Brain pericyte (primary cell): ENCODE data around the gene DNAH10.
A peak's percentile ranks its signal among the peaks of the same experiment; 100 is the strongest.

ENCODE experiments used
- DNase-seq: peaks from one replicate; pipeline ENCODE4 v3.0.0-alpha.2; 2012; ENCODE audit warnings: low read depth, low spot score

The DNAH10 gene

GRCh38 chr12:123966596-123966995 lies 204.5 kb downstream of the DNAH10 start:
- no peak for DNase-seq

- no peak for DNase-seq
Observed at GRCh38 chr12:123967121-123967586, 205.1 kb downstream of the DNAH10 start.

GRCh38 chr12:123971449-123971769 lies 209.3 kb downstream of the DNAH10 start:
- no peak for DNase-seq

- no peak for DNase-seq
Observed at GRCh38 chr12:123971770-123972456, 209.8 kb downstream of the DNAH10 start.

- DNase-seq: peak; percentile 60
Observed at GRCh38 chr12:123972457-123973401, 210.6 kb downstream of the DNAH10 start, which contains the start of the genes CCDC92 and ZNF664. TSS of gene CCDC92 (minus strand) at chr12:123972831. CDS start at chr12:123944305, 28,526 bp downstream. TSS of gene ZNF664 (plus strand) at chr12:123973215. CDS start at chr12:124012145, 38,930 bp downstream.

GRCh38 chr12:123973552-123974341 lies 211.6 kb downstream of the DNAH10 start:
- no peak for DNase-seq

- DNase-seq: no peak
Observed at GRCh38 chr12:123976227-123976826, 214.2 kb downstream of the DNAH10 start.

- no peak for DNase-seq
Observed at GRCh38 chr12:123979566-123979965, 217.5 kb downstream of the DNAH10 start.

- DNase-seq: no peak
Observed at GRCh38 chr12:123982269-123982668, 220.2 kb downstream of the DNAH10 start.

- no peak for DNase-seq
Observed at GRCh38 chr12:123983822-123984485, 221.9 kb downstream of the DNAH10 start.

GRCh38 chr12:123984903-123985302 lies 222.8 kb downstream of the DNAH10 start:
- DNase-seq: no peak
